GM12874 (cell line): ENCODE measurements around the gene CDC45.

ENCODE experiments used
- TF ChIP-seq, protein P1 (sequence below): IDR thresholded peaks from 2 replicates; pipeline ENCODE4 v1.5.1; 2011; ENCODE audit warnings: low read depth, mild to moderate bottlenecking, control low read depth, low read length, moderate library complexity; ENCODE audit not compliant: insufficient read depth

CDC45 gene

GRCh38 chr22:19434829-19435580 is 44.7 kb upstream of the CDC45 start:
- TF ChIP-seq, protein P1, sequence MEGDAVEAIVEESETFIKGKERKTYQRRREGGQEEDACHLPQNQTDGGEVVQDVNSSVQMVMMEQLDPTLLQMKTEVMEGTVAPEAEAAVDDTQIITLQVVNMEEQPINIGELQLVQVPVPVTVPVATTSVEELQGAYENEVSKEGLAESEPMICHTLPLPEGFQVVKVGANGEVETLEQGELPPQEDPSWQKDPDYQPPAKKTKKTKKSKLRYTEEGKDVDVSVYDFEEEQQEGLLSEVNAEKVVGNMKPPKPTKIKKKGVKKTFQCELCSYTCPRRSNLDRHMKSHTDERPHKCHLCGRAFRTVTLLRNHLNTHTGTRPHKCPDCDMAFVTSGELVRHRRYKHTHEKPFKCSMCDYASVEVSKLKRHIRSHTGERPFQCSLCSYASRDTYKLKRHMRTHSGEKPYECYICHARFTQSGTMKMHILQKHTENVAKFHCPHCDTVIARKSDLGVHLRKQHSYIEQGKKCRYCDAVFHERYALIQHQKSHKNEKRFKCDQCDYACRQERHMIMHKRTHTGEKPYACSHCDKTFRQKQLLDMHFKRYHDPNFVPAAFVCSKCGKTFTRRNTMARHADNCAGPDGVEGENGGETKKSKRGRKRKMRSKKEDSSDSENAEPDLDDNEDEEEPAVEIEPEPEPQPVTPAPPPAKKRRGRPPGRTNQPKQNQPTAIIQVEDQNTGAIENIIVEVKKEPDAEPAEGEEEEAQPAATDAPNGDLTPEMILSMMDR: no peak

- TF ChIP-seq, protein P1: no peak
These were observed 41.4 kb upstream of the CDC45 start for GRCh38 chr22:19438298-19438697.

DNA sequence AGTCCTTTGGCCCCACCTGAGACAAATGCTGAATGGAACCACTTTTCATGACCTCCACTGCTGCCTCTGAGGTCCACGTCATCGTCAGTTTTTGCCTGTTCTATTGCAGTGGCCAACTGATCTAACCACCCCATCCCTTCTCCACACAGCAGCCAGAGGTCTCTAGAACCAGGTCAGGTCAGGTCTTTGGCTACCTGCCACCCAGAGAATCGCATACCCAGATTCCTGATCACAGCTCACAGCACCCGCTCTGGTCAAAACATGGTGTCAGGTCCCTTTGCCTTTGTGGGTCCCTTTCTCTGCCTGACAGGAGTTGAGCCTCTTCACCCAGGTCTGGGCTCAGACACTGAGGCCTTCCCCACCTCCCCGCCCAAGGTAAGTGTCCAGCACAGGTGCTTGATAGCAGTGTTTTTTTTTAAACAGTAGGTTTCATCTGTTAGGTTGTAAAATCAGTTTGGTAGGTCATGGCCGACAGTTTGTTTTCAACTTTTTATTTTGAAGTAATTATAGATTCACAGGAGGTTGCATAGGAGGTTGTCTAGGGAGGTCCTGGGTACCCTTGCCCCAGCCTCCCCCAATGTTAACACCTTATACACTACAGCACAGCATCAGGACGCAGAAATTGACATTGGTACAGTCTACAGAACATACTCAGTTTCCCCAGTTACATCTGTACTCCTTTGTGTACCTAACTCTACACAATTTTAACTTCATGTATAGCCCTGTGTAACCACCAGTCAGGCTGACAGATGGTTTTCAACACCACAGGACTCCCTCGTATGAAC is 39.1 kb upstream of the CDC45 start:
- TF ChIP-seq, protein P1: no peak

GRCh38 chr22:19442166-19442565 is 37.6 kb upstream of the CDC45 start:
- TF ChIP-seq, protein P1: no peak

DNA sequence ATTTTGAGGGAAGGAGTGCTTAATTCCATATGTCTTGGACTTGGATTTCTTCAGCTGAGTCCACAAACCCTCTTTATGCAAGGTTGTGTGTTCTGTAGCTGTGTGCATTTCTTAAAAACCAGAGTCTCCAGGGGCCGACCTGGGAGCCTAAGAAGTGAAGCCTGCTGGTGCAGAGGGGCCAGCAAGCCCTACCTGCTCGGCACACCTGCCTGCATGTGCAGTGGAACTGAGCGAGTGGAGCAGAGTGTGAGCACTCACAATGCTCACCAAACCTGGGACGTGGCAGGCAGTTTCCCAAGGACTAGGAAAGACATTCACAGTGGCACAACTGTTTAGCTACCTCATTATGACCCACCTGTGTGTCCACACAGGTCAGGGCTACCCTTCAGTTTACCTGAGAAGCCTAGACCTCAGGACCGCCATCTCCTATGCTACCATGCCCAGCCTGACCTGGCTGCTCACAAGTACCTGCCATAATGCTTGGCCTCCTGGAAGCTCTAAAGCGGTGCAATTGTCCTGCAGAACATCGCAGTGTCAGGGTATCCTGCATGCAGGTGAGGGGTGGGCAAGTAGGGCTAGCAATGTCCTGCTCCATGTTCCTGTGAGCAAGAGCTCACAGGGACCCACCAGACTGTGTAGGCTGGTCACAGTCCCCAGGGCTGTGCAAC is 36.0 kb upstream of the CDC45 start:
- TF ChIP-seq, protein P1: no peak

DNA sequence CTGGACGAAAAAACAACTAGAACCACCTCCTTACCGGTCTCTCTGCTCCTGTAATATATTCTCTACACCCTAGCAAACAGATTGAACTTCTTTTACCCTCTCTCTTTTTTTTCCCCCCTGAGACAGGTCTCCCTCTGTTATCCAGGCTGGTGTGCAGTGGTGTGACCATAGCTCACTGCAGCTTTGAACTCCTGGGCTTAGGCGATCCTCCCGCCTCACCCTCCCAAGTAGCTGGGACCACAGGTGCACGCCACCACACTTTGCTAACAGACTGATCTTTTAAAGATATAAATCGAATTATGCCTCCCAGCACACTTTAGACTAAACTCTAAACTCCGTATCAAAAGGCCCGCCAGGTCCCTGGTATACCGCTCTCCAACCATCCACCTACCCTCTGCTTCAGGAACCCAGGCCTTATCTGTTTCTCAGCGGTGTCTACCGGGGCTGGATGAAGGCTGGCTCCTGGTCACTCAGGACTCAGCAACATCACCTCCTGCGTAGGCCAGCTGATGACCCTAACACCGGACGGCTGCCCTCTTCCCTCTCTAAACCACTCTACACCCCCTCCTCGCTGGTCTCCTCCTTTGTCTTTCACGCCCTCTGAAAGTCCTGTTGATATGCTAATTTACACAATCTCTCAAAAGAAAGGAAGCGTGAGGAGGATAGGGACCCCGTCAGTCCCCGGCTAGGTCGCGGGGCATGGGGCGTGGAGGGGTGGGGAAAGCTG is 33.0 kb upstream of the CDC45 start:
- TF ChIP-seq, protein P1: no peak
